K562 (cell line): Measurements from ENCODE around the gene LRP4. TPM values are rescaled to one million over a fixed set of nuclear protein-coding genes. Genes with fewer than 3 reads are reported as not detected.
A peak's percentile ranks its signal among the peaks of the same experiment; 100 is the strongest.

Experiments
- CREB1 ChIP-seq, 2 experiments: sonication (generic) in 1 of 2; formaldehyde crosslinking in 1 of 2; IDR thresholded peaks; 2 replicates each; pipeline versions ENCODE4 v1.6.1 to v1.8.0; 2012 to 2022; ENCODE audit warnings: inconsistent platforms in 1 of 2, mild to moderate bottlenecking in 1 of 2, missing genetic modification reagents in 1 of 2, moderate library complexity in 1 of 2
- NR2C1 ChIP-seq, 2 experiments: fragments of 450-650 bp; IDR thresholded peaks; 2 replicates each; pipeline ENCODE4 v1.6.1; 2017; ENCODE audit warnings: mild to moderate bottlenecking in 2 of 2, antibody characterized with exemption in 1 of 2, inconsistent platforms in 1 of 2, missing compliant biosample characterization in 1 of 2, missing genetic modification characterization in 1 of 2
- POLR2AphosphoS5 ChIP-seq: IDR thresholded peaks from 2 replicates; pipeline ENCODE4 v1.6.1; 2011; ENCODE audit warnings: mild to moderate bottlenecking, low read depth, low read length, moderate library complexity; ENCODE audit not compliant: control insufficient read depth, insufficient read depth
- PRDM10 ChIP-seq: fragments of 450-650 bp; IDR thresholded peaks from 2 replicates; pipeline ENCODE4 v1.6.1; 2018; ENCODE audit not compliant: partially characterized antibody
- PURB ChIP-seq: sonication (generic); formaldehyde crosslinking; IDR thresholded peaks from 2 replicates; pipeline ENCODE4 v1.9.0; 2021; ENCODE audit warnings: low read depth, mild to moderate bottlenecking, missing genetic modification reagents
- RB1 ChIP-seq: fragments of 450-650 bp; IDR thresholded peaks from 2 replicates; pipeline ENCODE4 v1.6.1; 2017; ENCODE audit warnings: low read depth, mild to moderate bottlenecking
- RBFOX2 ChIP-seq: fragments of 200-400 bp; formaldehyde crosslinking; IDR thresholded peaks from 2 replicates; pipeline ENCODE4 v1.6.1; 2017; ENCODE audit warnings: low read depth, mild to moderate bottlenecking, low read length, moderate library complexity
- TSC22D4 ChIP-seq: fragments of 450-650 bp; IDR thresholded peaks from 2 replicates; pipeline ENCODE4 v1.6.1; 2016; ENCODE audit warnings: missing genetic modification characterization, missing biosample characterization, control low read depth
- VEZF1 ChIP-seq: fragments of 200-800 bp; sonication (Bioruptor generic); IDR thresholded peaks from 2 replicates; pipeline ENCODE4 v1.6.1; 2017; ENCODE audit warnings: missing genetic modification characterization, missing compliant biosample characterization
- ZBTB17 ChIP-seq: fragments of 450-650 bp; formaldehyde crosslinking; IDR thresholded peaks from 2 replicates; pipeline ENCODE4 v1.4.0; 2020; ENCODE audit warnings: mild to moderate bottlenecking
- ZNF140 ChIP-seq: fragments of 250-450 bp; sonication (Bioruptor Pico); IDR thresholded peaks from 2 replicates; pipeline ENCODE4 v1.8.0; 2021; ENCODE audit warnings: moderate library complexity, mild to moderate bottlenecking, inconsistent platforms
- polyA plus RNA-seq, 8 experiments: library from polyadenylated mRNA; depleted of rRNA in 4 of 8; stranded (reverse) in 5 of 8; unstranded in 3 of 8; fragments of >200 nt; fragmentation: Nextera tagmentation in 2 of 8; fragmentation: Illumina TruSeq in 1 of 8; extraction: Ambion mirVana in 2 of 8; extraction: Trizol in 1 of 8; gene quantifications; 2 replicates each; pipeline versions ENCODE4 v1.2.1 to v1.2.3, GENCODE V29; 2011 to 2014; ENCODE audit warnings: inconsistent platforms in 1 of 8, missing spikeins in 1 of 8
- total RNA-seq, 7 experiments: library from RNA; depleted of rRNA in 6 of 7; stranded (reverse); fragments of >200 nt in 6 of 7; fragmentation: Illumina TruSeq in 2 of 7; extraction: Trizol in 2 of 7; gene quantifications; 2 replicates each; pipeline versions ENCODE4 v1.2.1 to v1.2.3, GENCODE V29; 2011 to 2021; ENCODE audit warnings: low replicate concordance in 1 of 7
- TF ChIP-seq, protein P1 (sequence below): fragments of 450-650 bp; IDR thresholded peaks from 2 replicates; pipeline ENCODE4 v1.7.1; 2018; ENCODE audit warnings: mild to moderate bottlenecking, low read depth; ENCODE audit not compliant: partially characterized antibody
- TF ChIP-seq, protein P2 (sequence below): IDR thresholded peaks from 2 replicates; pipeline ENCODE4 v1.6.1; 2014; ENCODE audit warnings: antibody characterized with exemption

Gene LRP4
- total and polyA plus RNA-seq, 9 of the 15 experiments (the other 6 are each of a cell fraction or from before 2014, with no cell fraction given) = 0.04 to 0.54 (median 0.10) TPM

DNA sequence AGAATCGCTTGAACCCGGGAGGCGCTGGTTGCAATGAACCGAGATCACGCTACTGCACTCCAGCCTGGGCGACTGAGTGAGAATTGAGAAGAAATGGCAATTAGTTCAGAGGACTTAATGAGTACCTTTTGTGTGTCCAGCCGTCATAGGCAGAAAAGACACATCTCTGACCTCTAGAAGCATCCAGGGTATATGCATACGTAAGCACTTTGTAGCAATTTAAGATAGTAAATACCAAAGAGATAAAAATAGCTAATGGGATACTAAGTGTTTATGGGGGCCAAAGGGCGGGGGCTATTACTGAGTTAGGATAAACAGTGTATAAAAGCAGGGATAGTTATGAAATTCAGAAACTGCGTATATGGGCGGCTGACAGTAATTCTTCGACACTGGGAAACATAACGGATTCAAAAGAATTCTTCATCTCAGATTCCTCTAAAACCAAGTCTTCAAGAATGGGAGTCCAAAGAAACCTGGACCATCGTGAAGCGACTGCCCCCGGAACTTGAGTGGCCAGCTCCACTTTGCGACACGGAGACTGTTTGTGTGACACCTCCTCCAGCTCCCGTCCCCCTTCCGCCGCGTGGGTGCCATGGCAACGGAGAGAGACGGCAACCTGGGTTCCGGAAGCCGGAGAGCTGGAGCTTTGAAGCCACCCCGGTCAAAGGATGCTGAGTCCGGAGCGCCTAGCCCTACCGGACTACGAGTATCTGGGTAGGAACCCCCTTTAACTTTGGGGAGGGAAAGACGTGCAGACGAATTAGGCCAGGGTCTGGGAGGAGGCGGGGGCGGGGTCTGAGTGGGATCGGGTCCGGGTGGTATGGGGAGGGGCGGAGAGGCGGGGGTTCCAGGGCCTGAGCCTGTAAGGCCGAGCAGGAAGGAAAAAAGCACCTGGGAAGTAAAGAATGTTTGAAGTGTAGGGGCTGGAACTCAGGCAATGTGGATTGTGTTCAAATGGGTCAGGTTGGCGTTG lies 18.1 kb upstream of the LRP4 start, which contains the start of gene CSTPP1 (continued):
- TF ChIP-seq RB1 = peak; percentile 85; the same call in 1 of the 2 replicates
- TF ChIP-seq VEZF1 (CRISPR knock-in tag) = peak; percentile 63
- peak; percentile 41; the same call in 1 of the 2 replicates for TF ChIP-seq CREB1 (IDR thresholded peaks at IDR 0.05)
- TF ChIP-seq CREB1 (CRISPR knock-in tag; IDR thresholded peaks at IDR 0.05) = 0 out of 2 replicates have a peak, but pooled peaks have one; percentile 27
- peak; percentile 28; the same call in 1 of the 2 replicates for TF ChIP-seq POLR2AphosphoS5
- TF ChIP-seq PRDM10 = peak; percentile 70
- TF ChIP-seq RBFOX2 = peak; percentile 66
- TF ChIP-seq ZNF140 = no peak
- TF ChIP-seq, protein P1, sequence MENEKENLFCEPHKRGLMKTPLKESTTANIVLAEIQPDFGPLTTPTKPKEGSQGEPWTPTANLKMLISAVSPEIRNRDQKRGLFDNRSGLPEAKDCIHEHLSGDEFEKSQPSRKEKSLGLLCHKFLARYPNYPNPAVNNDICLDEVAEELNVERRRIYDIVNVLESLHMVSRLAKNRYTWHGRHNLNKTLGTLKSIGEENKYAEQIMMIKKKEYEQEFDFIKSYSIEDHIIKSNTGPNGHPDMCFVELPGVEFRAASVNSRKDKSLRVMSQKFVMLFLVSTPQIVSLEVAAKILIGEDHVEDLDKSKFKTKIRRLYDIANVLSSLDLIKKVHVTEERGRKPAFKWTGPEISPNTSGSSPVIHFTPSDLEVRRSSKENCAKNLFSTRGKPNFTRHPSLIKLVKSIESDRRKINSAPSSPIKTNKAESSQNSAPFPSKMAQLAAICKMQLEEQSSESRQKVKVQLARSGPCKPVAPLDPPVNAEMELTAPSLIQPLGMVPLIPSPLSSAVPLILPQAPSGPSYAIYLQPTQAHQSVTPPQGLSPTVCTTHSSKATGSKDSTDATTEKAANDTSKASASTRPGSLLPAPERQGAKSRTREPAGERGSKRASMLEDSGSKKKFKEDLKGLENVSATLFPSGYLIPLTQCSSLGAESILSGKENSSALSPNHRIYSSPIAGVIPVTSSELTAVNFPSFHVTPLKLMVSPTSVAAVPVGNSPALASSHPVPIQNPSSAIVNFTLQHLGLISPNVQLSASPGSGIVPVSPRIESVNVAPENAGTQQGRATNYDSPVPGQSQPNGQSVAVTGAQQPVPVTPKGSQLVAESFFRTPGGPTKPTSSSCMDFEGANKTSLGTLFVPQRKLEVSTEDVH = peak; percentile 37
- TF ChIP-seq ZBTB17 (CRISPR knock-in tag) = no peak
- peak; percentile 58; the same call in 1 of the 2 replicates for TF ChIP-seq NR2C1 (IDR thresholded peaks at IDR 0.05)
- 0 out of 2 replicates have a peak, but pooled peaks have one; percentile 41 for TF ChIP-seq NR2C1 (tag; IDR thresholded peaks at IDR 0.05)
- TF ChIP-seq, protein P2, sequence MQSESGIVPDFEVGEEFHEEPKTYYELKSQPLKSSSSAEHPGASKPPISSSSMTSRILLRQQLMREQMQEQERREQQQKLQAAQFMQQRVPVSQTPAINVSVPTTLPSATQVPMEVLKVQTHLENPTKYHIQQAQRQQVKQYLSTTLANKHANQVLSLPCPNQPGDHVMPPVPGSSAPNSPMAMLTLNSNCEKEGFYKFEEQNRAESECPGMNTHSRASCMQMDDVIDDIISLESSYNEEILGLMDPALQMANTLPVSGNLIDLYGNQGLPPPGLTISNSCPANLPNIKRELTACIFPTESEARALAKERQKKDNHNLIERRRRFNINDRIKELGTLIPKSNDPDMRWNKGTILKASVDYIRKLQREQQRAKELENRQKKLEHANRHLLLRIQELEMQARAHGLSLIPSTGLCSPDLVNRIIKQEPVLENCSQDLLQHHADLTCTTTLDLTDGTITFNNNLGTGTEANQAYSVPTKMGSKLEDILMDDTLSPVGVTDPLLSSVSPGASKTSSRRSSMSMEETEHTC = no peak
- no peak for TF ChIP-seq PURB
- TF ChIP-seq TSC22D4 (tag) = no peak
